ENCODE data around the gene TXNRD3.

DNA sequence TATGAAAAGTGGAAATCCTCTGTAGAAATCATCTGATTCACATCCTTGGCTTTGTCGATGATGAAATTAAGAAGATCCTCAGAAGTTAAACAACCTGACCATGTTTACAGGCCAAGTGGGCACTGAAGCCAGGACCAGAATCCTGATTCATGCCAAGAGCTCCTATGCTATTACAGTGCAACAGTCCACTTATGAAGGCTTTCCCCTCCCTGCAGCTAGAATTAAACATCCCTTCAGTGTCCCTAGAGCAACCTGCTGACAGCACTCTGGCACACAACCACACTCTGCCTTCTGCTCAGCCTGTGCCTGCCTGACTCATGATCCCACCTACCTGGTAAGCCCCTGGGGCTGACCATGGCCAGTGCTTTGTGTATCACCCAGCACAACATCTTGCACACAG is 33.8 kb downstream of the TXNRD3 start:
- TF ChIP-seq, protein P1, sequence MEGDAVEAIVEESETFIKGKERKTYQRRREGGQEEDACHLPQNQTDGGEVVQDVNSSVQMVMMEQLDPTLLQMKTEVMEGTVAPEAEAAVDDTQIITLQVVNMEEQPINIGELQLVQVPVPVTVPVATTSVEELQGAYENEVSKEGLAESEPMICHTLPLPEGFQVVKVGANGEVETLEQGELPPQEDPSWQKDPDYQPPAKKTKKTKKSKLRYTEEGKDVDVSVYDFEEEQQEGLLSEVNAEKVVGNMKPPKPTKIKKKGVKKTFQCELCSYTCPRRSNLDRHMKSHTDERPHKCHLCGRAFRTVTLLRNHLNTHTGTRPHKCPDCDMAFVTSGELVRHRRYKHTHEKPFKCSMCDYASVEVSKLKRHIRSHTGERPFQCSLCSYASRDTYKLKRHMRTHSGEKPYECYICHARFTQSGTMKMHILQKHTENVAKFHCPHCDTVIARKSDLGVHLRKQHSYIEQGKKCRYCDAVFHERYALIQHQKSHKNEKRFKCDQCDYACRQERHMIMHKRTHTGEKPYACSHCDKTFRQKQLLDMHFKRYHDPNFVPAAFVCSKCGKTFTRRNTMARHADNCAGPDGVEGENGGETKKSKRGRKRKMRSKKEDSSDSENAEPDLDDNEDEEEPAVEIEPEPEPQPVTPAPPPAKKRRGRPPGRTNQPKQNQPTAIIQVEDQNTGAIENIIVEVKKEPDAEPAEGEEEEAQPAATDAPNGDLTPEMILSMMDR (IDR thresholded peaks at IDR 0.05; ENCODE audit: low read depth, low read length) = no peak
- no peak for TF ChIP-seq EZH2phosphoT487 (IDR thresholded peaks at IDR 0.05; ENCODE audit: low read depth)
